Measurements from ENCODE around the gene NCAM1.

NCAM1 gene

GRCh38 chr11:113177671-113178070 lies 216.5 kb downstream of the NCAM1 start:
- no peak for DNase-seq

GRCh38 chr11:113178381-113179070 lies 217.3 kb downstream of the NCAM1 start:
- no peak for DNase-seq

- no peak for DNase-seq
Observed at GRCh38 chr11:113179181-113179704, 218.0 kb downstream of the NCAM1 start.

GRCh38 chr11:113181094-113181493 lies 219.9 kb downstream of the NCAM1 start:
- DNase-seq = no peak

GRCh38 chr11:113182288-113182687 lies 221.1 kb downstream of the NCAM1 start:
- DNase-seq = no peak

GRCh38 chr11:113184498-113184897 lies 223.3 kb downstream of the NCAM1 start:
- DNase-seq = no peak

- no peak for DNase-seq
Observed at GRCh38 chr11:113188371-113188834, 227.2 kb downstream of the NCAM1 start.

GRCh38 chr11:113189909-113190667 lies 228.9 kb downstream of the NCAM1 start:
- DNase-seq = no peak

- no peak for DNase-seq
Observed at GRCh38 chr11:113192121-113192925, 231.1 kb downstream of the NCAM1 start.

GRCh38 chr11:113193016-113193415 lies 231.8 kb downstream of the NCAM1 start:
- no peak for DNase-seq

- no peak for DNase-seq
Observed at GRCh38 chr11:113193946-113194345, 232.7 kb downstream of the NCAM1 start.

GRCh38 chr11:113195728-113196127 lies 234.5 kb downstream of the NCAM1 start:
- no peak for DNase-seq

GRCh38 chr11:113197446-113197845 lies 236.2 kb downstream of the NCAM1 start:
- no peak for DNase-seq

- no peak for DNase-seq
Observed at GRCh38 chr11:113198972-113199661, 237.9 kb downstream of the NCAM1 start.

- DNase-seq = no peak
Observed at GRCh38 chr11:113199866-113200265, 238.6 kb downstream of the NCAM1 start.

- no peak for DNase-seq
Observed at GRCh38 chr11:113201054-113201818, 240.0 kb downstream of the NCAM1 start.

GRCh38 chr11:113202431-113202830 lies 241.2 kb downstream of the NCAM1 start:
- no peak for DNase-seq

- no peak for DNase-seq
Observed at GRCh38 chr11:113203141-113203753, 242.0 kb downstream of the NCAM1 start.

- DNase-seq = no peak
Observed at GRCh38 chr11:113204280-113204679, 243.1 kb downstream of the NCAM1 start.

- no peak for DNase-seq
Observed at GRCh38 chr11:113213549-113213948, 252.3 kb downstream of the NCAM1 start.

- DNase-seq = no peak
Observed at GRCh38 chr11:113222241-113222640, 261.0 kb downstream of the NCAM1 start.

Data from NCI-H1436 treated with DMSO at 0.1 percent for 48 hours (cell line).